Transverse colon (tissue), 4 donors: ENCODE results near the gene SLC13A3.

Experiments used
- POLR2AphosphoS5 ChIP-seq, 3 donors: sonication (generic); formaldehyde crosslinking; IDR thresholded peaks; one replicate each; pipeline ENCODE4 v1.6.1; 2016; ENCODE audit warnings: antibody characterized with exemption in 3 of 3
- TF ChIP-seq, protein P1 (sequence below), 5 experiments: fragments of 200-600 bp in 3 of 5; fragments of 450-650 bp in 2 of 5; sonication (generic) in 3 of 5; IDR thresholded peaks; 1 replicate in 2 of 5; 2 replicates in 3 of 5; pipeline ENCODE4 v1.5.1; 2016 to 2017; ENCODE audit warnings: antibody characterized with exemption in 5 of 5, inconsistent platforms in 3 of 5, mild to moderate bottlenecking in 2 of 5, moderate library complexity in 1 of 5

DNA sequence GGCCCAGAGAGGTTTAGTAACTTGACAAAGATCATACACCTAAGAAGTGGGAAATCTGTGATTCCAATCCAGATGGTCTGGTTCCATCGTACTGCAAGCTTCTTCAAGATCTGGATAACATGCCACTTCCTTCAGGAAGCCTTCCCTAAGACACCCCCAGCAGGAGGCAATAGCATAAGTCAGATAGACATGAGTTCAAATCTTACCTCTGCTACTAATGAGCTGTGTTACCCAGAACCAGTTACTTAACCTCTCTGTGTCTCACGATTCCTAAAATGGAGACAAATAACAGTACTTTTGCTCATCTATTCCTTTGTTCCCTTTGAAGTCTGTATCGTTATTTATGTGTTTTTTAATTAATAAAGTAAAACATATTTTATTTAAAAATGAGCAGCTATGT lies 78.5 kb downstream of the SLC13A3 start:
- TF ChIP-seq POLR2AphosphoS5 (IDR thresholded peaks at IDR 0.05) = no peak
- TF ChIP-seq, protein P1, sequence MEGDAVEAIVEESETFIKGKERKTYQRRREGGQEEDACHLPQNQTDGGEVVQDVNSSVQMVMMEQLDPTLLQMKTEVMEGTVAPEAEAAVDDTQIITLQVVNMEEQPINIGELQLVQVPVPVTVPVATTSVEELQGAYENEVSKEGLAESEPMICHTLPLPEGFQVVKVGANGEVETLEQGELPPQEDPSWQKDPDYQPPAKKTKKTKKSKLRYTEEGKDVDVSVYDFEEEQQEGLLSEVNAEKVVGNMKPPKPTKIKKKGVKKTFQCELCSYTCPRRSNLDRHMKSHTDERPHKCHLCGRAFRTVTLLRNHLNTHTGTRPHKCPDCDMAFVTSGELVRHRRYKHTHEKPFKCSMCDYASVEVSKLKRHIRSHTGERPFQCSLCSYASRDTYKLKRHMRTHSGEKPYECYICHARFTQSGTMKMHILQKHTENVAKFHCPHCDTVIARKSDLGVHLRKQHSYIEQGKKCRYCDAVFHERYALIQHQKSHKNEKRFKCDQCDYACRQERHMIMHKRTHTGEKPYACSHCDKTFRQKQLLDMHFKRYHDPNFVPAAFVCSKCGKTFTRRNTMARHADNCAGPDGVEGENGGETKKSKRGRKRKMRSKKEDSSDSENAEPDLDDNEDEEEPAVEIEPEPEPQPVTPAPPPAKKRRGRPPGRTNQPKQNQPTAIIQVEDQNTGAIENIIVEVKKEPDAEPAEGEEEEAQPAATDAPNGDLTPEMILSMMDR (IDR thresholded peaks at IDR 0.05) = no peak
